HG03469 (cell line): ENCODE measurements around the gene ZMYND8.
"Not testable (repeated sequence)": the region's sequence is repeated elsewhere in the genome, so short reads cannot be mapped to it uniquely, and the experiment has no call there.

ENCODE experiments used
- ATAC-seq: cut with Tn5 transposase; IDR thresholded peaks from one replicate; pipeline ENCODE4 v1.9.1; 2021; ENCODE audit warnings: mild to moderate bottlenecking, moderate library complexity, moderate number of reproducible peaks; ENCODE audit not compliant: unreplicated experiment

Gene ZMYND8

DNA sequence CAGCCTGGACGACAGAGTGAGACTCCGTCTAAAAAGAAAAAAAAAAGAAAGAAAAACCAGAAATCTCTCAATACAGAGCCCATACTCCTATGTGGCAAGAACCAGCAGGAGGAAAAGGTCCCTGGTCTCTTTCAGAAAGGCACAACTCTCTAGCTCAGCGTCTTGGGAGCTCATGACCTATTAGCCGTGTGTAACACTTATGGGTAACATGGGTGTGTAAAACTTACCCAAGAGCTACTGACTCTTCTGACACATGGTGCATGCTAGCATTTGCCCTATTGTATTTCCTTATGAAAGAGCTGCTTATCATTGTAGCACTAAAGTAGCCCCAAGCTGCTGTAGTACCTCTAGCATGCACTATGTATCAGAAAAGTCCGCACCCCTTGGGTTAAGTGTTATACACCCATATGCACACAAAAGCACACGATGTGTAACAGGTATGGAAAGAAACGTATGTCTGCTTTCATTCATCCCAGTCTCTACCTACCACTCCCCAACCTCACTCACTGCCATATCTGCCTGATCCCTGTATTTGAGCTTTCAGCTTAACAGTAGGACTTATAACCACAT is 85.4 kb downstream of the ZMYND8 start:
- no peak for ATAC-seq

DNA sequence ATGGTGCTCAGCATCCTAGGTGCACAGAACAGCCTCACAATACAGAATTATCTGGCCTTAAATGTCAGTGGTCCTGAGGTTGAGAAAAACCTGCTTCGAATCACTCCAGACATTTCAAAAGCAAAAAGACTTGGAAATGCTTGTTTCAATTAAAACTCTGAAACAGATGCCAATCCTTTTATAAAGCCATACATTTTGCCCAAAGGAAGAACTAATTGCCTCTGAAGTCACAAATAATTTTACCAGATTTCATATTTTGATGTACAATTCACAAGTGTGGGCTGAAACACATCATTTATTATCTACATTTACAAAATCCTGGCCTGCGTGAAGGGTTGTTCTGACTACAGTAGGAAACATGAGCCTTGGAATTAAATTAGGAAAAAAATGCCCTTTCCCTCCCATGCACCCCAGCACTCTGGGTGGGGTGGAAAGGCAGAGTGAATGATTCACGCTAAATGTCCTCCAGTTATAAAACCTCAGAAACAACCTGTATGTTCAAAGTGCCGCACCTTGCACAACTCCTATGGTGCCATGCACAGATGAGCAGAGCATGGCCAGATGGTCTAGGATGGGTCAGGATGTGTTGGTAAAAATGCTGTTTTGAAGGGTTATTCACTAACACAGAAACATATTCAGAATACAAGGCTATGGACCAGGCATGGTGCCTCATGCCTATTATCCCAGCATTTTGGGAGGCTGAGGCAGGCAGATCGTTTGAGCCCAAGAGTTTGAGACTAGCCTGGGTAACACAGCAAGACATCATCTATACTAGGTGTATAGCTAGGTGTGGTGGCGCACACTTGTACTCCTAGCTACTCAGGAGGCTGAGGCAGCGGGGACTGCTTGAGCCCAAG is 87.0 kb downstream of the ZMYND8 start:
- ATAC-seq: no peak

DNA sequence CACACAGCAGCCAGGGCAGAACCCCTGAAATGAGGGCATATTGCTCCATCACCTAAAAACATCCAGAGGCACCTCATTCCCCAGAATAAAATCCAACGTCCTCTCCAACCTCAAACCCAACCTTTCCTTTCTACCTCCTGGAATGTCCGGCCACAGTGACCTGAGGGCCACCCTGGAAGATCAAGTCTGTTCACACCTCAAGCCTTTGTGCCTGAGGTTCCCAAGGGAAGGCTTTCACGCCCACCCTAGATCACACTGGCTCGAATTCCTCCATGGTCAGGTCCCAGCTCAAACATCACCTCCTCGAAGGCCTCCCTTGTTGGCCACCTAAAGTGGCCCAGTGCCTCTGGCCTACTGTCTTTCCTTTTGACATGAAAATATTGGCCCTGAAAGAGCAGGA is 88.9 kb downstream of the ZMYND8 start:
- ATAC-seq: no peak

DNA sequence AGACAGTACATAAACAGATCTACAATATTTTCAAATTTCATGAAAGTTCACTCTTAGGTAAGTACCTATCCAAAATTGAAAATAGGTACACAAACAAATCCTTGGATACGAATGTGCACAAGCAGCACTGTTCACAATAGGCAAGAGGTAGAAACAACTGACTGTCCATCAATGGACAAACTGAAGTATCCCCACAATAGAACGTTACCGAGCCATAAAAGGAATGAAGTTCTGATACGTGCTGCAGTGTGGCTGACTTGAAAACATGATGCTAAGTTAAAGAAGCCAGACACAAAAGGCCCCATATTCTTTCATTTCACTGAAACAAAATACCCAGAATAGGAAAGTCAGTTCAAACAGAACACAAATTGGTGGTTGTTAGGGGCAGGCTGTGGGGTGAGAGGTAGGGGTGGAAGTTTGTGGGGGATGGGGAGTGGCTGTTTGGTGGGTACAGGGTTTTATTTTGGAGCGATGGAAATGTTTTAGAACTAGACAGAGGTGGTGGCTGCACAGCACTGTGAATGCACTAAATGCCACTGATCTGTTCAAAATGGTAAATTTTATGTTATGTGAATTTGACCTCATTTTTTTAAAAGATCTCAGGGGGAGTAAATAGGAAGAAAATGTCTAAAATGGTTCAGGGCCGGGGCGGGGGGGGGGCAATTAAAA is 89.5 kb downstream of the ZMYND8 start:
- no peak for ATAC-seq

DNA sequence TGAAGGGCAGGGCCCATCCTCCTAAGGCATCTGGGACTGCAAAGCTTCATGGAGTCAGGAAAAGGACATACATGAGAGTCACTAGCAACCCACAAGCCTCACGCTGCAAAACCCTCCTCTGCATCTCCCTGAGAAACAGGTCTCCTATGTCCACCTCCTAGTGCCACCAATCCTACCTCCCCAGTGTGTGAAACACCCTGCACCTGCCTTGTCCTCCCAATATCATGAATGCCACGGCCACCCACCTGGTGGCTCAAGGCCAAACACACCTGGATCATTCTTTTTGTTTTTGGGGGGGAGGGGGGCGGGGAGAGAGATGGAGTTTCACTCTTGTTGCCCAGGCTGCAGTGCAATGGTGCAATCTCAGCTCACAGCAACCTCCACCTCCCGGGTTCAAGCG is 90.5 kb downstream of the ZMYND8 start:
- no peak for ATAC-seq

DNA sequence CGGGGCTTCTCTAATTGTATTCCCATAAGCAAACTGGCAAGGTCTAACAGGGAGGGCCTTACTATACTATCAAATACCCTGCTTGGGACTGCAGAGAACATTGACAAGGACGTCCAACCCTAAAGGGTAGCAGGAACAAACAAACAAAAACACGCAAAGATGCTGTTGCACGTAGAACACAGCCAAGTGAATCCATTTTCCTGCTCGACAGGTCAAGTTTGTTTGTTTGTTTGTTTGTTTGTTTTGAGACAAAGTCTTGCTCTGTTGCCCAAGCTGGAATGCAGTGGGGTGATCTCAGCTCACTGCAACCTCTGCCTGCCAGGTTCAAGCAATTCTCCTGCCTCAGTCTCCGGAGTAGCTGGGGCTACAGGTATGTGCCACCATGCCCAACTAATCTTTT is 91.3 kb downstream of the ZMYND8 start:
- no peak for ATAC-seq

DNA sequence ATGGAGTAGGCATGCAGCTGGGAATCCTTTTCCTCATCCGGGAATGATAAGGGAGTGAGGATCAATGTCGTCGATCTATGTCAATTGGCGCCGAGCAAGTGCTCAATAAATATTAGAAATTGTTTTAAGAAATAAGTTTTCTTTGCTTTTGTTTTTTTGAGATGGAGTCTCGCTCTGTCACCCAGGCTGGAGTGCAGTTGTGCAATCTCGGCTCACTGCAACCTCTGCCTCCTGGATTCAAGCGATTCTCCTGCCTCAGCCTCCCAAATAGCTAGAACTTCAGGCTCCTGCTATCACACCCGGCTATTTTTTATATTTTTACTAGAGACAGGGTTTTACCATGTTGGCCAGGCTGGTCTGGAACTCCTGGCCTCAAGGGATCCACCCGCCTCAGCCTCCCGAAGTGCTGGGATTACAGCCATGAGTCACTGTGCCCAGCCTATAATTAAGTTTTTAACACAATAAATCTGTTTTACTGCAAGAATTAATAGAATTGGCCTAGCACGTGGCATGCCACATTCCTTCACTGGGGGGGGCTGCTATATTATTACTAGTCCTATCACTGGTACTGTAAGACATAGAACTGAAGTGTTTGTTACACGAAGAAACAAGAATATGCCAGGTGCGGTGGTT is 92.2 kb downstream of the ZMYND8 start:
- not testable (repeated sequence) for ATAC-seq

DNA sequence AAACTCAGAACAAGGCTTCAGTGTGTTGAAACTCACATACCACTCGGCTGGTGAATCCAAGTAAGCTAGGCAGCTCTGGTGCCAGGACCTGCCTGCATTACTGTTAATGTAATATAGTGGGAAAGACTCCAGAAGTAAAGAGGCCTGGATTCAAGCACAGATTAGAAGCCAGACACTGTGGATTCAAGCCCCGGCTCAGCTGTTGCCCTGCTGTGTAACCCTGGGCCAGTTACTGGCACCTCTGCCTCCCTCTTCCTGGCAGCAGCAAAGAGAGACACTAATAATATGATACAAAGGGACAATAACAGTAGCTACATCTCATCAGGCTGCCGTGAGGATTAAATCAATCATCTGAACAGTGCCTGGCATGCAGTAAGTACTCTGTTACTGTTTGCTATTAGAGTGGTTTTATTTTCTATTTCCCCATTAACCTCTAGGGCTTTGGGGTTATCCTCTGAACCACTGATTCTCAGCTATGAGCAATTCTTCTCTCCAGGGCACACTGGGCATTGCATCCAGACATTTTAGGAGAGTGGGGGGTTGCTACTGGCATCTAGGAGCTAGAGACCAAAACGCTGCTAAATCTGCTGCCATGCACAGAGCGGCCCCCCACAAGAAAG is 92.9 kb downstream of the ZMYND8 start:
- no peak for ATAC-seq

DNA sequence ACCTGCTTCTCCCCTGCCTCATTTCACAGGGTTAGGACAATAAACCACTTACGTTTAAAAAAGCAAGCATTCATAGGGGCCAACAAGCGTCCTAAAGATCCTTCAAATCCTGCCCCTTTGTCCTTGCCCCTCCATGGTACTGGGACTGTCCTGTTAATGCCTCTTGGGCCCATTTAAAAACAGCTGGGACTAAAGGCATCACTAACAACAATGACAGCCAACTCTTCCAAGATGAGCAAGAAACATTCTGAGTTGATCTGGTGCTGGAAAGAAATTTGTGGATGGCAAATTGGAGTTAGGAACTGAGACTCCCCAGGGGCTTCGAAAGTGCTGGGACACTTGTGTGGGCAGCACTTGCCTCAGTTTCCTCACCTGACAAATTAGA is 93.4 kb downstream of the ZMYND8 start:
- ATAC-seq: no peak

DNA sequence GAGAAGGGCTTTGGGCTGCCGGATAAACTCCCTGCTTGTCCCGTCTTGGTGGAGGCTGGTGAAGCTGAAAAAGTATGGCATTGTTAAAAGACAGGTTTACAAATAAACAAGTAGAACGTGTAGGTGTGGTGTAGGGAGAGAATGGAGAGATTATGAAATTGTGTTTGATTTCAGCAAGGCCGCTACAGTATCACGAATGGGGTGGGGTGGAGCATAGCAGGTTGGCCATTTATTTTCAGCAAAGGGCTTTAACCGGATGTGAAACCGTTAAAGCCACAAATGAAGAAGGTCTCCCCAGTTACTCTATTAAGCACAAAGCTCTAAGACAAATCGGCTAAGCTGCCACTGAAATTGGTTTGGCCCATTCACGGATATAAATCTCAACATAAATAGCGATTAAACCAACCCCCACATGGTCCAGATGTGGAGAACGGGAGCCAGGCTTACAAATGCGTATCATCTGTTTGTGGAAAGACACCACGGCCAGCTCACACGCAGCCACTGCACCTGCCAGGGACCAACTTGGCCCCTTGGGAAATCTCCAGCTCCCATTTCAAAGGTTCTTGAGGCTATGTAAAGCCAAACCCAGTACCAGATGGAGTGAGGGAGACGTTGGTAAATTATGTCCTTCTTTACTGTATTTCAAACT is 94.0 kb downstream of the ZMYND8 start:
- no peak for ATAC-seq

DNA sequence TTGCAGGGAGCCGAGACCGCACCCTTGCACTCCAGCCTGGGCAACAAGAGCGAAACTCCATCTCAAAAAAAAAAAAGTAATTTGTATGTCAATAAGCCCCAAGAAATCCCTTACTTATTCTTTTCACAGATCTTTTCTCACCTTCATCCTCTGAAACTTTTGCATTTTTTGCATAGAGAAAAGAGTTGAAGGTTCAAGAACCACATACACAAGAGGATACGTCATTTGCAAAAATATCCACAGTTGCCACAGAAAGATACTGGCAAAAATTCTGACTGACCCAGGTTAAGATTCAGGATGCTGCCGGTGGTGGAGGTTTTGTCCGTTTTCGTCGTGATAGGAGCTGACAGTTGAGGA is 94.5 kb downstream of the ZMYND8 start:
- ATAC-seq: no peak

DNA sequence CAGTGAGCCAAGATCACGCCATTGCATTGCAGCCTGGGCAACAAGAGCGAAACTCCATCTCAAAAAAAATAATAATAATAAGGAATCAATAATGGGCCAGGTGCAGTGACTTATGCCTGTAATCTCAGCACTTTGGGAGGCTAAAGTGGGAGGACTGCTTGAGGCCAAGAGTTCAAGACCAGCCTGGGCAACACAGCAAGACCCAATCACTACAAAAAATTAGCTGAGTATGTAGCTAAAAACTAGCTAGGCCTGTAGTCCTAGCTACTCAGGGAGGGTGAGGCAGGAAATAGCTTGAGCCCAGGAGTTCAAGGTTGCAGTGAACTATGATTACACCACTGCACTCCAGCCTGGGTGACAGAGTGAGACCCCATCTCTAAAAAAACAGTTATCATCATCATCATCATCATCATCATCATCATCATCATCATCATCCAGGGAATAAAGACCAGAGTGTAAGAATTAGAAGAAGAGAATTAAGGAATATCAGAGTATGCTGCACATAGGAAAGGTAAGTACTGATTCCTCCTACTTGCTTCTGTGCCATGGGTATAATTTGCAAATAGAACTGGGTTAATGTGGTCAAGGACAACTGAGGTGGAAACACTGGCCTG is 95.2 kb downstream of the ZMYND8 start:
- ATAC-seq: not testable (repeated sequence)

DNA sequence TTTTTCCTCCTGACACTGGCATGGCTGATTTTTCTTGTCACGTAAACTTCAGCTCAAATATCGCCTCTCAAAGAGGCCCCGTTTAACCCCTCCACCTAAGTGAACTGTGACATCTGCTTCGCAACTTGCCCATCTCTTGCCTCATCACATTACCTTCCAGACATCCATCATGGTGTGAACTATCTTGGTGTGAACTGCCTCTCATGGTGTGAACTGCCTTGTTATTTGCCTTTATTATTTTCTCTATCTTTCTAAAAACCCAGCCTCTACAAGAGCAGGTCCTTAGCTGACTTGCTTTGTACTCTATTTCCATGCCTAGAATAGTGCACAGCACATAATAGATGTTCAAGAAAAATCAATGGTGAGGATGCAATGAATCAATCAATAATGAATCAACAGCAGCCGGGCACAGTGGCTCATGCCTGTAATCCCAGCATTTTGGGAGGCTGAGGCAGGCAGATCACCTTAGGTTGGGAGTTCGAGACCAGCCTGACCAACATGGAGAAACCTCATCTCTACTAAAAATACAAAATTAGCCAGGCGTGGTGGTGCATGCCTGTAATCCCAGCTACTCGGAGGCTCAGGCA is 95.9 kb downstream of the ZMYND8 start:
- not testable (repeated sequence) for ATAC-seq

DNA sequence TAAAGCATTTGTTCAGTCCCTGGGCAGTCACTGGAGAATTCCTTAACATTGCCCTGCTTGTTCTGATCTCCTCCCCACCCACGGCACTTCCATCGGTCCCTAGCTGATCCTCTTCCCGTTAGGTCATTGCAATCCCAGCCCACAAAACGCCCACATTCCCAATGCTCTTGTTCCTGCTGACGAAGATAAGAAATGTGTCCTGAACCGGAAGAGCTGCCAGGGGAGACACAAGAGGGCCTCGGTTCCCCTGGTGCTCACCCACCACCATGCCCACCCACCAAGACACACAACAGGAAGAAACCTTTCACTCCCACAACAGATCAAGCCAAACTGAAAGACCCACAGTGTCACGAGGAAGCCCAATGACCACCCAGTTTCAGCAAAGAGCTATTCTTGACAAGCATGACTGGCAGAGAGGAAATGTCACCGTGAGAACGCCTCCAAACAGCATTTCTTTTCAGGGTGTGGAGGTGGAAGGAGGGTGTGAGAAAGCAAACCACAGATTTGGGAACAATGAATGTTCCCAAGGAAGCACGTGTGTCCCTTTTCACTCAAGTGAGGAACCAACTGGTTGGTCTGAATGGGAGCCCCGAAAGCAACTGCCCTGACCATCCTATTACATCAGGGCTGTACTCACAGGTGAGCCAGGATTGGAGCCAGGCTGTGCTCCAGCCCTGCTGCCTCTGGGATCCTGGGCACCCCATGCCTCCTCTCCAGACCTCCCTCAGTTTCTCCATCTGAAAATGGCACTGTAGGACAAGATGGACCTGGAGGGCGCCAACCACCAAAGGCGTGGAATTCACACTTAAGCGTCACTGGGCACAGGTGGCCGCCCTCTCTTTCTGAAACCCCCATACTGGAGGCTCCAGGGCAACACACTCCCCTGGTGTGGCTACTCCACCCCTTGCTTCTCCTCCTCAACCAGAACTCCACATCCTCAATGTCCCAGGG is 97.5 kb downstream of the ZMYND8 start:
- ATAC-seq: peak; percentile 39

DNA sequence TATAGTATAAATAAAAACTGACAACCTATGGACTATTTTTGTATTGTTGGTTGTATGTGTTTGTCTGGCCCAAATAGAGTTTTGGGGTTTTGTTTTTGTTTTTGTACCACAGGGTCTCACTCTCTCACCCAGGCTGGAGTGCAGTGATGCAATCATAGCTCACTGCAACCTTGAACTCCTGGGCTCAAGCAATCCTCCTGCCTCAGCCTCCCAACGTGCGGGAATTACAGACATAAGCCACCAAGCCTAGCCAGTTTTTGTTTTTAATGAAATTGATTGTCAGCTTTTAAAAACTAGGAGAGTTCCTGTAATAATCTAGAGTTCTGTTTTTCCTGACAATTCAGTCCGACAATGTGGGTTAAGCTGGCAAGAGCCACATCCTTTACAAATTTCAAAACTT is 98.7 kb downstream of the ZMYND8 start:
- ATAC-seq: no peak

DNA sequence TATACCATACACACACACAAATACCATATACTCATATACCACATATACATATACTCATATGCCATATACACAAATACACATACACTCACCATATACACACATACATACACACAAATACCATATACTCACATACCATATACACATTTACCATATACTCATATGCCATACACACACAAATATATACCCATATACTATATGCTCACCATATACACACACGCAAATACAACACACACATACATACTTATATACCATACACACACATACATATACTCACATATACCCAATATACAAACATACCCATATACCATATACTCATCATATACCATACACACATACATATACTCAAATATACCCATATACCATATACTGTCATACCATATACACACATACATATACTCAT is 99.2 kb downstream of the ZMYND8 start:
- no peak for ATAC-seq

DNA sequence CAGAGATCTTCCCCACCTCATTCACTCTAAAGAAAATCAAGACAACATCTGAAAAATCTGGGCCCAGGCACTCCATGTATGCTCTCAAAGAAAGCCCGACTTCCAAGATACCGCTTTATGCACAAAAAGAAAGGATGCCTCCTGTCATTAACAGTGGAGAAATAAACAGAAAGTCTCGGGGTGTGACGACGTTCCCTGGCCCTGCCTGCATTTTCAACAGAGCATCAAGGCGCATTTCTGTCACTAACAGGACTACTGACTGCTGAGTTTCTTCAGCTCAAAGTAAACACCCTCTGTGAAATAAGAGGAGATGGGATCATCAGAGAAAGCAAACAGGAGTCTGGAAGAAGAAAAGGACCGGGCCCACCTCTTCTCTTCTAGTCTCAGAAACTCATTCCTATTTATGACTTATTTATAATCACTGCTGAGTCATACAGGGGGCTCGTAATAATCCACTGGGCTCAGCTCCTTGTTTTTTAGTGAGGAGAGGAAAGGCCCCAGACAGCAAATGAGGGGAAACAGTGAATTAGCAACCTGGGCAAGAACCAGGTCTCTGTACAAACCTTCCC is 99.7 kb downstream of the ZMYND8 start:
- no peak for ATAC-seq

DNA sequence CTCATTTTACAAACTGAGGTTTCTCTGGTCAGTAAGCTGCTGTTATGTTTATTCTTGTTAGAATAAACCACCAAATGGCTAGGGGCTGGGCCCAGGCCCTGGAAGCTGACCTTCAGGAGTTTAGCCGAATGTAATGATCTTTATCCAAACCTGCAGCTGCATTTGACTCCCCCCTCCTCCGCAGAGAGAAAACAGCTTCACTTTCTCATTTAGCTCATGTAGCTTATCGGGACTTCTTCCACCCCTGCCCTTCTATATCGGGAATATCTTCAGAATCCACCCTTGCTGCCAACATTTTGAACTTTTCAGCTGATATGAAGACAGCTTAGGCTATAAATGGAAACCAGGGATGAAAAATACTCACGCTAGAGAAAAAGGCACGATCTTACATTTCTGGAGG is 102.6 kb downstream of the ZMYND8 start:
- no peak for ATAC-seq
